WTC11 (cell line): ENCODE data around the gene DNAJC9. TPM values are rescaled to one million over a fixed set of nuclear protein-coding genes. Genes with fewer than 3 reads are reported as not detected.

ENCODE experiments used
- CBFB ChIP-seq: sonication (generic); formaldehyde crosslinking; IDR thresholded peaks from 2 replicates; pipeline ENCODE4 v1.8.1; 2022; ENCODE audit warnings: mild to moderate bottlenecking, low read depth, missing genetic modification reagents
- EMX1 ChIP-seq: fragments of 250-450 bp; sonication (Bioruptor Pico); IDR thresholded peaks from 2 replicates; pipeline ENCODE4 v1.8.0; 2021; ENCODE audit warnings: mild to moderate bottlenecking
- GABPB1 ChIP-seq: sonication (generic); formaldehyde crosslinking; IDR thresholded peaks from 2 replicates; pipeline ENCODE4 v1.8.1; 2023; ENCODE audit warnings: mild to moderate bottlenecking, missing genetic modification reagents
- IRF2 ChIP-seq: sonication (generic); formaldehyde crosslinking; IDR thresholded peaks from 2 replicates; pipeline ENCODE4 v1.8.0; 2022; ENCODE audit warnings: low read depth, missing genetic modification reagents, borderline replicate concordance
- JUN ChIP-seq: sonication (generic); formaldehyde crosslinking; IDR thresholded peaks from 2 replicates; pipeline ENCODE4 v1.8.0; 2023; ENCODE audit warnings: mild to moderate bottlenecking, missing genetic modification reagents
- NFYB ChIP-seq: sonication (generic); formaldehyde crosslinking; conservative IDR thresholded peaks from 2 replicates; pipeline ENCODE4 v1.8.0; 2022; ENCODE audit warnings: low read depth, missing genetic modification reagents
- NR3C1 ChIP-seq: sonication (generic); formaldehyde crosslinking; conservative IDR thresholded peaks from 2 replicates; pipeline ENCODE4 v1.8.1; 2023; ENCODE audit warnings: low read depth, mild to moderate bottlenecking, missing genetic modification reagents
- PRRX2 ChIP-seq: fragments of 250-450 bp; sonication (Bioruptor Pico); IDR thresholded peaks from 2 replicates; pipeline ENCODE4 v1.8.0; 2021; ENCODE audit warnings: mild to moderate bottlenecking
- SOX15 ChIP-seq: fragments of 250-450 bp; sonication (Bioruptor Pico); IDR thresholded peaks from 2 replicates; pipeline ENCODE4 v1.9.0; 2021; ENCODE audit warnings: mild to moderate bottlenecking
- ZNF121 ChIP-seq: sonication (generic); formaldehyde crosslinking; IDR thresholded peaks from 2 replicates; pipeline ENCODE4 v1.8.0; 2023; ENCODE audit warnings: missing genetic modification reagents
- ZNF232 ChIP-seq: sonication (generic); formaldehyde crosslinking; IDR thresholded peaks from 2 replicates; pipeline ENCODE4 v1.8.0; 2022; ENCODE audit warnings: mild to moderate bottlenecking, missing genetic modification reagents
- ZNF396 ChIP-seq: fragments of 250-450 bp; sonication (Bioruptor Pico); IDR thresholded peaks from 2 replicates; pipeline ENCODE4 v1.8.0; 2021; ENCODE audit warnings: mild to moderate bottlenecking, moderate library complexity, borderline replicate concordance
- total RNA-seq: library from RNA; stranded (reverse); gene quantifications from 3 replicates; pipeline ENCODE4 v1.2.3, GENCODE V29; 2021
- TF ChIP-seq, protein P1 (sequence below): fragments of 250-450 bp; sonication (Bioruptor Pico); IDR thresholded peaks from 2 replicates; pipeline ENCODE4 v1.9.0; 2021; ENCODE audit warnings: mild to moderate bottlenecking, borderline replicate concordance
- TF ChIP-seq, protein P2 (sequence below): sonication (generic); formaldehyde crosslinking; IDR thresholded peaks from 2 replicates; pipeline ENCODE4 v1.8.1; 2023; ENCODE audit warnings: mild to moderate bottlenecking, moderate library complexity, missing genetic modification reagents
- TF ChIP-seq, protein P3 (sequence below): fragments of 250-450 bp; sonication (Bioruptor Pico); IDR thresholded peaks from 2 replicates; pipeline ENCODE4 v1.8.0; 2021; ENCODE audit warnings: mild to moderate bottlenecking
- TF ChIP-seq, protein P4 (sequence below): sonication (generic); formaldehyde crosslinking; IDR thresholded peaks from 2 replicates; pipeline ENCODE4 v1.8.1; 2023; ENCODE audit warnings: mild to moderate bottlenecking, missing genetic modification reagents, moderate library complexity
- TF ChIP-seq, protein P5 (sequence below): sonication (generic); formaldehyde crosslinking; IDR thresholded peaks from 2 replicates; pipeline ENCODE4 v1.8.1; 2022; ENCODE audit warnings: missing genetic modification reagents, borderline replicate concordance
- TF ChIP-seq, protein P6 (sequence below): sonication (generic); formaldehyde crosslinking; conservative IDR thresholded peaks from 2 replicates; pipeline ENCODE4 v1.8.1; 2022; ENCODE audit warnings: mild to moderate bottlenecking, missing genetic modification reagents
- TF ChIP-seq, protein P7 (sequence below): sonication (generic); formaldehyde crosslinking; IDR thresholded peaks from 2 replicates; pipeline ENCODE4 v1.8.0; 2022; ENCODE audit warnings: mild to moderate bottlenecking, missing genetic modification reagents
- TF ChIP-seq, protein P8 (sequence below): sonication (generic); formaldehyde crosslinking; IDR thresholded peaks from 2 replicates; pipeline ENCODE4 v1.8.0; 2022; ENCODE audit warnings: missing genetic modification reagents
- TF ChIP-seq, protein P9 (sequence below): sonication (generic); formaldehyde crosslinking; IDR thresholded peaks from 2 replicates; pipeline ENCODE4 v1.8.0; 2023; ENCODE audit warnings: missing genetic modification reagents

DNAJC9 gene
- total RNA-seq, 1 experiment from 2014 or later = 32.4 TPM

DNA sequence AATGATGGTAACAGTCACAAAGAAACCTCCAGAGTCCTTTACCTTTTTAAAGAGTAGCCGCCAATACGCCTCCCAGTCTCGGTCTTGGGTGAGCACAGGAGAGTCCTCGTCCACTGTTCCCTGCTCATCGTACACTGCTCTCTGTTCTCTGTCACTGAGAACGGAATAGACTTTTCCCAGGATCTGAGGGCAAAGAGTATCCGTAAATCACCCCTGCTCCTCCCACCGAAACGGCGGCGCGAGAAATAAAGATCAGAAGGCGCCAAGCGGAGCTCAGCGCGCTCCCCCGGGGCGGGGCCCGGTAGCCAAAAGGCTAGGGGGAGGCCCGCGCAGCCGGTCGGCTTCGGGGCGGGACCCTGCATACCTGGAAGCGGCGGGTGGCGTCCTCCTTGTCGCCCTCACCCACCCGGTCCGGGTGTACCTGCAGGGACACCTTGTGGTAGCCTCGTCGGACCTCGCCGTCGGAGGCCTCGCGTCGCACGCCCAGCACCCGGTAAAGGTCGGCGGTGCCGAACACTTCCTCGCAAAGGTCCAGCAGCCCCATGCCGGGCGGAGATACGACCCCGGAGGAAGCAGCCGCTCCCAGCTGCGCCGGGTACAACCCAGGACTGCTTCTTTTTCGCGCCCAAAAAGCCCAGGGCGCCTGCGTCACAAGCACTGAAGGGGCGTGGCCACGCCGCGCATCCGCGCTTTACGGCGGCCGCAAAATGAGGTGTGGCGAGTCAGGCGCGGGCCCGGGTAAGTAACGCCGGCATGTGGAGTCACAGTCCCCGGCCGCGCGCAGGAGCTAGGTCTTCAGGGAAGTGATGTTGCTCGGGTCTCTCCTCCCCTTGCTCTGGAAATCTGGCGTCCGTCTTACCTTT lies at the start of gene DNAJC9 (continued):
- TF ChIP-seq, protein P1, sequence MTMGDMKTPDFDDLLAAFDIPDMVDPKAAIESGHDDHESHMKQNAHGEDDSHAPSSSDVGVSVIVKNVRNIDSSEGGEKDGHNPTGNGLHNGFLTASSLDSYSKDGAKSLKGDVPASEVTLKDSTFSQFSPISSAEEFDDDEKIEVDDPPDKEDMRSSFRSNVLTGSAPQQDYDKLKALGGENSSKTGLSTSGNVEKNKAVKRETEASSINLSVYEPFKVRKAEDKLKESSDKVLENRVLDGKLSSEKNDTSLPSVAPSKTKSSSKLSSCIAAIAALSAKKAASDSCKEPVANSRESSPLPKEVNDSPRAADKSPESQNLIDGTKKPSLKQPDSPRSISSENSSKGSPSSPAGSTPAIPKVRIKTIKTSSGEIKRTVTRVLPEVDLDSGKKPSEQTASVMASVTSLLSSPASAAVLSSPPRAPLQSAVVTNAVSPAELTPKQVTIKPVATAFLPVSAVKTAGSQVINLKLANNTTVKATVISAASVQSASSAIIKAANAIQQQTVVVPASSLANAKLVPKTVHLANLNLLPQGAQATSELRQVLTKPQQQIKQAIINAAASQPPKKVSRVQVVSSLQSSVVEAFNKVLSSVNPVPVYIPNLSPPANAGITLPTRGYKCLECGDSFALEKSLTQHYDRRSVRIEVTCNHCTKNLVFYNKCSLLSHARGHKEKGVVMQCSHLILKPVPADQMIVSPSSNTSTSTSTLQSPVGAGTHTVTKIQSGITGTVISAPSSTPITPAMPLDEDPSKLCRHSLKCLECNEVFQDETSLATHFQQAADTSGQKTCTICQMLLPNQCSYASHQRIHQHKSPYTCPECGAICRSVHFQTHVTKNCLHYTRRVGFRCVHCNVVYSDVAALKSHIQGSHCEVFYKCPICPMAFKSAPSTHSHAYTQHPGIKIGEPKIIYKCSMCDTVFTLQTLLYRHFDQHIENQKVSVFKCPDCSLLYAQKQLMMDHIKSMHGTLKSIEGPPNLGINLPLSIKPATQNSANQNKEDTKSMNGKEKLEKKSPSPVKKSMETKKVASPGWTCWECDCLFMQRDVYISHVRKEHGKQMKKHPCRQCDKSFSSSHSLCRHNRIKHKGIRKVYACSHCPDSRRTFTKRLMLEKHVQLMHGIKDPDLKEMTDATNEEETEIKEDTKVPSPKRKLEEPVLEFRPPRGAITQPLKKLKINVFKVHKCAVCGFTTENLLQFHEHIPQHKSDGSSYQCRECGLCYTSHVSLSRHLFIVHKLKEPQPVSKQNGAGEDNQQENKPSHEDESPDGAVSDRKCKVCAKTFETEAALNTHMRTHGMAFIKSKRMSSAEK = peak; percentile 87; the same call in 1 of the 2 replicates
- TF ChIP-seq, protein P2, sequence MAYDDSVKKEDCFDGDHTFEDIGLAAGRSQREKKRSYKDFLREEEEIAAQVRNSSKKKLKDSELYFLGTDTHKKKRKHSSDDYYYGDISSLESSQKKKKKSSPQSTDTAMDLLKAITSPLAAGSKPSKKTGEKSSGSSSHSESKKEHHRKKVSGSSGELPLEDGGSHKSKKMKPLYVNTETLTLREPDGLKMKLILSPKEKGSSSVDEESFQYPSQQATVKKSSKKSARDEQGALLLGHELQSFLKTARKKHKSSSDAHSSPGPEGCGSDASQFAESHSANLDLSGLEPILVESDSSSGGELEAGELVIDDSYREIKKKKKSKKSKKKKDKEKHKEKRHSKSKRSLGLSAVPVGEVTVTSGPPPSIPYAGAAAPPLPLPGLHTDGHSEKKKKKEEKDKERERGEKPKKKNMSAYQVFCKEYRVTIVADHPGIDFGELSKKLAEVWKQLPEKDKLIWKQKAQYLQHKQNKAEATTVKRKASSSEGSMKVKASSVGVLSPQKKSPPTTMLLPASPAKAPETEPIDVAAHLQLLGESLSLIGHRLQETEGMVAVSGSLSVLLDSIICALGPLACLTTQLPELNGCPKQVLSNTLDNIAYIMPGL = peak; percentile 97
- peak; percentile 65 for TF ChIP-seq ZNF232
- TF ChIP-seq, protein P3, sequence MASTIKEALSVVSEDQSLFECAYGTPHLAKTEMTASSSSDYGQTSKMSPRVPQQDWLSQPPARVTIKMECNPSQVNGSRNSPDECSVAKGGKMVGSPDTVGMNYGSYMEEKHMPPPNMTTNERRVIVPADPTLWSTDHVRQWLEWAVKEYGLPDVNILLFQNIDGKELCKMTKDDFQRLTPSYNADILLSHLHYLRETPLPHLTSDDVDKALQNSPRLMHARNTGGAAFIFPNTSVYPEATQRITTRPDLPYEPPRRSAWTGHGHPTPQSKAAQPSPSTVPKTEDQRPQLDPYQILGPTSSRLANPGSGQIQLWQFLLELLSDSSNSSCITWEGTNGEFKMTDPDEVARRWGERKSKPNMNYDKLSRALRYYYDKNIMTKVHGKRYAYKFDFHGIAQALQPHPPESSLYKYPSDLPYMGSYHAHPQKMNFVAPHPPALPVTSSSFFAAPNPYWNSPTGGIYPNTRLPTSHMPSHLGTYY = peak; percentile 84; the same call in 1 of the 2 replicates
- TF ChIP-seq, protein P4, sequence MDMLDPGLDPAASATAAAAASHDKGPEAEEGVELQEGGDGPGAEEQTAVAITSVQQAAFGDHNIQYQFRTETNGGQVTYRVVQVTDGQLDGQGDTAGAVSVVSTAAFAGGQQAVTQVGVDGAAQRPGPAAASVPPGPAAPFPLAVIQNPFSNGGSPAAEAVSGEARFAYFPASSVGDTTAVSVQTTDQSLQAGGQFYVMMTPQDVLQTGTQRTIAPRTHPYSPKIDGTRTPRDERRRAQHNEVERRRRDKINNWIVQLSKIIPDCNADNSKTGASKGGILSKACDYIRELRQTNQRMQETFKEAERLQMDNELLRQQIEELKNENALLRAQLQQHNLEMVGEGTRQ (CRISPR knock-in tag) = no peak
- TF ChIP-seq NFYB (CRISPR knock-in tag) = no peak; the same call in 1 of the 2 replicates
- peak; percentile 48; the same call in 1 of the 2 replicates for TF ChIP-seq JUN (CRISPR knock-in tag)
- peak; percentile 93 for TF ChIP-seq EMX1 (CRISPR knock-in tag)
- TF ChIP-seq PRRX2 (CRISPR knock-in tag) = peak; percentile 83; the same call in 1 of the 2 replicates
- TF ChIP-seq, protein P5, sequence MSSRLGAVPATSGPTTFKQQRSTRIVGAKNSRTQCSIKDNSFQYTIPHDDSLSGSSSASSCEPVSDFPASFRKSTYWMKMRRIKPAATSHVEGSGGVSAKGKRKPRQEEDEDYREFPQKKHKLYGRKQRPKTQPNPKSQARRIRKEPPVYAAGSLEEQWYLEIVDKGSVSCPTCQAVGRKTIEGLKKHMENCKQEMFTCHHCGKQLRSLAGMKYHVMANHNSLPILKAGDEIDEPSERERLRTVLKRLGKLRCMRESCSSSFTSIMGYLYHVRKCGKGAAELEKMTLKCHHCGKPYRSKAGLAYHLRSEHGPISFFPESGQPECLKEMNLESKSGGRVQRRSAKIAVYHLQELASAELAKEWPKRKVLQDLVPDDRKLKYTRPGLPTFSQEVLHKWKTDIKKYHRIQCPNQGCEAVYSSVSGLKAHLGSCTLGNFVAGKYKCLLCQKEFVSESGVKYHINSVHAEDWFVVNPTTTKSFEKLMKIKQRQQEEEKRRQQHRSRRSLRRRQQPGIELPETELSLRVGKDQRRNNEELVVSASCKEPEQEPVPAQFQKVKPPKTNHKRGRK = 0 out of 2 replicates have a peak, but pooled peaks have one; percentile 35
- TF ChIP-seq CBFB (CRISPR knock-in tag) = no peak
- TF ChIP-seq, protein P6, sequence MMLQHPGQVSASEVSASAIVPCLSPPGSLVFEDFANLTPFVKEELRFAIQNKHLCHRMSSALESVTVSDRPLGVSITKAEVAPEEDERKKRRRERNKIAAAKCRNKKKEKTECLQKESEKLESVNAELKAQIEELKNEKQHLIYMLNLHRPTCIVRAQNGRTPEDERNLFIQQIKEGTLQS (CRISPR knock-in tag) = no peak
- no peak for TF ChIP-seq IRF2
- TF ChIP-seq, protein P7, sequence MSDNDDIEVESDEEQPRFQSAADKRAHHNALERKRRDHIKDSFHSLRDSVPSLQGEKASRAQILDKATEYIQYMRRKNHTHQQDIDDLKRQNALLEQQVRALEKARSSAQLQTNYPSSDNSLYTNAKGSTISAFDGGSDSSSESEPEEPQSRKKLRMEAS (CRISPR knock-in tag) = peak; percentile 91
- TF ChIP-seq ZNF121 = no peak
- TF ChIP-seq, protein P8, sequence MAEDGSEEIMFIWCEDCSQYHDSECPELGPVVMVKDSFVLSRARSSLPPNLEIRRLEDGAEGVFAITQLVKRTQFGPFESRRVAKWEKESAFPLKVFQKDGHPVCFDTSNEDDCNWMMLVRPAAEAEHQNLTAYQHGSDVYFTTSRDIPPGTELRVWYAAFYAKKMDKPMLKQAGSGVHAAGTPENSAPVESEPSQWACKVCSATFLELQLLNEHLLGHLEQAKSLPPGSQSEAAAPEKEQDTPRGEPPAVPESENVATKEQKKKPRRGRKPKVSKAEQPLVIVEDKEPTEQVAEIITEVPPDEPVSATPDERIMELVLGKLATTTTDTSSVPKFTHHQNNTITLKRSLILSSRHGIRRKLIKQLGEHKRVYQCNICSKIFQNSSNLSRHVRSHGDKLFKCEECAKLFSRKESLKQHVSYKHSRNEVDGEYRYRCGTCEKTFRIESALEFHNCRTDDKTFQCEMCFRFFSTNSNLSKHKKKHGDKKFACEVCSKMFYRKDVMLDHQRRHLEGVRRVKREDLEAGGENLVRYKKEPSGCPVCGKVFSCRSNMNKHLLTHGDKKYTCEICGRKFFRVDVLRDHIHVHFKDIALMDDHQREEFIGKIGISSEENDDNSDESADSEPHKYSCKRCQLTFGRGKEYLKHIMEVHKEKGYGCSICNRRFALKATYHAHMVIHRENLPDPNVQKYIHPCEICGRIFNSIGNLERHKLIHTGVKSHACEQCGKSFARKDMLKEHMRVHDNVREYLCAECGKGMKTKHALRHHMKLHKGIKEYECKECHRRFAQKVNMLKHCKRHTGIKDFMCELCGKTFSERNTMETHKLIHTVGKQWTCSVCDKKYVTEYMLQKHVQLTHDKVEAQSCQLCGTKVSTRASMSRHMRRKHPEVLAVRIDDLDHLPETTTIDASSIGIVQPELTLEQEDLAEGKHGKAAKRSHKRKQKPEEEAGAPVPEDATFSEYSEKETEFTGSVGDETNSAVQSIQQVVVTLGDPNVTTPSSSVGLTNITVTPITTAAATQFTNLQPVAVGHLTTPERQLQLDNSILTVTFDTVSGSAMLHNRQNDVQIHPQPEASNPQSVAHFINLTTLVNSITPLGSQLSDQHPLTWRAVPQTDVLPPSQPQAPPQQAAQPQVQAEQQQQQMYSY (CRISPR knock-in tag) = no peak
- TF ChIP-seq GABPB1 (CRISPR knock-in tag) = peak; percentile 81
- TF ChIP-seq ZNF396 (CRISPR knock-in tag) = no peak
- TF ChIP-seq NR3C1 (CRISPR knock-in tag) = no peak
- TF ChIP-seq, protein P9, sequence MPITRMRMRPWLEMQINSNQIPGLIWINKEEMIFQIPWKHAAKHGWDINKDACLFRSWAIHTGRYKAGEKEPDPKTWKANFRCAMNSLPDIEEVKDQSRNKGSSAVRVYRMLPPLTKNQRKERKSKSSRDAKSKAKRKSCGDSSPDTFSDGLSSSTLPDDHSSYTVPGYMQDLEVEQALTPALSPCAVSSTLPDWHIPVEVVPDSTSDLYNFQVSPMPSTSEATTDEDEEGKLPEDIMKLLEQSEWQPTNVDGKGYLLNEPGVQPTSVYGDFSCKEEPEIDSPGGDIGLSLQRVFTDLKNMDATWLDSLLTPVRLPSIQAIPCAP (CRISPR knock-in tag) = peak; percentile 86; the same call in 1 of the 2 replicates
- no peak for TF ChIP-seq SOX15 (CRISPR knock-in tag)
